Endothelial cell of umbilical vein (primary cell): Measurements from ENCODE around the gene RPP30. TPM values are rescaled to one million over a fixed set of nuclear protein-coding genes. Genes with fewer than 3 reads are reported as not detected.

Source experiments
- BruUV-seq: library from RNA; stranded (reverse); fragments of 400-500 nt; replicated peaks from 2 replicates; lab custom pipeline; 2021; lab: Mats Ljungman, UMichigan
- CTCF ChIA-PET: fragments of 300-600, 350-600 bp; sonication (Branson Sonifier 250); formaldehyde crosslinking; loops from one replicate; lab custom pipeline; 2021; ENCODE audit warnings: antibody characterized with exemption, inconsistent platforms; lab: Charles Lee
- POLR2A ChIA-PET: fragments of 300-600, 350-600 bp; sonication (Branson Sonifier 250); formaldehyde crosslinking; loops from one replicate; lab custom pipeline; 2021; ENCODE audit warnings: antibody characterized with exemption, inconsistent platforms; lab: Charles Lee
- DNase-seq: peaks from one replicate; pipeline ENCODE4 v3.0.0-alpha.2; 2011; ENCODE audit warnings: low read depth, low spot score
- FAIRE-seq: peaks from 2 replicates; lab custom pipeline; 2011; peaks lifted over from hg19 to GRCh38; lab: Jason Lieb, UNC
- H2AFZ ChIP-seq: 2 replicates; pipeline ENCODE4 v1.6.0; 2012; ENCODE audit warnings: low read depth, low read length, control low read depth, inconsistent platforms
- H3K27ac ChIP-seq: 2 replicates; pipeline ENCODE4 v1.5.1; 2011; ENCODE audit warnings: low read depth, mild to moderate bottlenecking, control low read depth, low read length, moderate library complexity; ENCODE audit not compliant: insufficient read depth
- H3K27me3 ChIP-seq, 2 experiments: 2 replicates each; pipeline versions ENCODE4 v1.6.0 to v1.6.1; 2011; ENCODE audit warnings: low read length in 2 of 2, mixed read lengths in 1 of 2; ENCODE audit not compliant: control insufficient read depth in 2 of 2, insufficient read depth in 2 of 2
- H3K36me3 ChIP-seq, 2 experiments: 2 replicates in 1 of 2; 3 replicates in 1 of 2; pipeline ENCODE4 v1.5.1; 2011; ENCODE audit warnings: low read length in 2 of 2, mild to moderate bottlenecking in 1 of 2, moderate library complexity in 1 of 2; ENCODE audit not compliant: control insufficient read depth in 2 of 2, insufficient read depth in 2 of 2; ENCODE audit errors: extremely low read depth in 1 of 2
- H3K4me1 ChIP-seq: 3 replicates; pipeline ENCODE4 v1.5.1; 2011; ENCODE audit warnings: mild to moderate bottlenecking, low read length; ENCODE audit not compliant: control insufficient read depth, insufficient read depth; ENCODE audit errors: extremely low read depth
- H3K4me2 ChIP-seq: 2 replicates; pipeline ENCODE4 v1.6.1; 2011; ENCODE audit warnings: low read length, control low read depth, mixed read lengths; ENCODE audit not compliant: insufficient read depth
- H3K4me3 ChIP-seq, 3 experiments: fragments of 200-600 bp in 1 of 3; sonication (generic), shearing (Covaris generic) in 1 of 3; replicated peaks in 1 of 3; 2 replicates each; pipeline ENCODE4 v1.5.1; 2011 to 2016; ENCODE audit warnings: control low read depth in 3 of 3, low read length in 3 of 3, mild to moderate bottlenecking in 2 of 3, inconsistent platforms in 1 of 3, low read depth in 1 of 3, moderate library complexity in 1 of 3; ENCODE audit not compliant: insufficient read depth in 1 of 3
- H3K79me2 ChIP-seq: 2 replicates; pipeline ENCODE4 v1.6.0; 2012; ENCODE audit warnings: low read length, inconsistent platforms; ENCODE audit not compliant: control insufficient read depth, insufficient read depth
- H3K9ac ChIP-seq: replicated peaks from 2 replicates; pipeline ENCODE3; 2011; ENCODE audit warnings: low read length, control low read depth; ENCODE audit not compliant: insufficient read depth; ENCODE audit errors: extremely low read depth
- H3K9me1 ChIP-seq: replicated peaks from 3 replicates; pipeline ENCODE4 v1.6.0; 2011; ENCODE audit warnings: mild to moderate bottlenecking, low read length; ENCODE audit not compliant: control insufficient read depth, insufficient read depth; ENCODE audit errors: extremely low read depth
- H3K9me3 ChIP-seq: replicated peaks from 2 replicates; pipeline ENCODE4 v1.5.1; 2012; ENCODE audit warnings: low read length, inconsistent platforms; ENCODE audit not compliant: control insufficient read depth, insufficient read depth
- H4K20me1 ChIP-seq: replicated peaks from 2 replicates; pipeline ENCODE3; 2011; ENCODE audit warnings: mild to moderate bottlenecking, low read length; ENCODE audit not compliant: control insufficient read depth, insufficient read depth; ENCODE audit errors: extremely low read depth
- EZH2 ChIP-seq: IDR thresholded peaks from 2 replicates; pipeline ENCODE4 v1.6.1; 2012; ENCODE audit warnings: borderline replicate concordance, low read depth, mild to moderate bottlenecking, moderate library complexity, low read length, inconsistent platforms; ENCODE audit not compliant: severe bottlenecking
- GATA2 ChIP-seq: IDR thresholded peaks from 2 replicates; pipeline ENCODE4 v1.7.0; 2011; ENCODE audit warnings: low read depth, mild to moderate bottlenecking, moderate library complexity, mixed read lengths, low read length; ENCODE audit not compliant: insufficient read length, insufficient read depth
- MYC ChIP-seq: IDR thresholded peaks from one replicate; pipeline ENCODE4 v1.6.1; 2011; ENCODE audit warnings: mild to moderate bottlenecking, low read depth, low read length
- POLR2A ChIP-seq: IDR thresholded peaks from 2 replicates; pipeline ENCODE4 v1.6.1; 2012; ENCODE audit warnings: low read depth, mild to moderate bottlenecking, control low read depth, low read length
- POLR2AphosphoS5 ChIP-seq: IDR thresholded peaks from 2 replicates; pipeline ENCODE4 v1.6.1; 2012; ENCODE audit warnings: low read depth, mild to moderate bottlenecking, control low read depth, low read length, moderate library complexity; ENCODE audit not compliant: insufficient read depth
- dilution Hi-C: fragments of 300-500 bp; cut with MboI; formaldehyde crosslinking; loops from one replicate; pipeline ENCODE4 v1.15.0; 2019; ENCODE audit warnings: low sequenced_read_pairs; ENCODE audit not compliant: extremely low pct_ligation_motif_present
- intact Hi-C: fragments of 100-400 bp; cut with micrococcal nuclease; formaldehyde crosslinking; loops from one replicate; pipeline ENCODE4 v1.10.0; 2022
- polyA plus RNA-seq, 4 experiments: library from polyadenylated mRNA; depleted of rRNA in 3 of 4; stranded (reverse) in 3 of 4; unstranded in 1 of 4; fragments of >200 nt; gene quantifications; 2 replicates each; pipeline versions ENCODE4 v1.2.1 to v1.2.3, GENCODE V29; 2011 to 2012; ENCODE audit warnings: missing spikeins in 1 of 4
- total RNA-seq: library from RNA; stranded (reverse); gene quantifications from 2 replicates; pipeline ENCODE4 v1.2.3, GENCODE V29; 2021
- TF ChIP-seq, protein P1 (sequence below), 2 donors: IDR thresholded peaks; 1 replicate in 1 of 2; 2 replicates in 1 of 2; pipeline ENCODE4 v1.5.1; 2011; ENCODE audit warnings: low read length in 2 of 2, mild to moderate bottlenecking in 2 of 2, moderate library complexity in 2 of 2, control low read depth in 1 of 2, inconsistent platforms in 1 of 2, low read depth in 1 of 2; ENCODE audit not compliant: insufficient read depth in 1 of 2; ENCODE audit errors: extremely low read depth in 1 of 2

The RPP30 gene
- total and polyA plus RNA-seq, 2 donors (not counting 3 experiments of a cell fraction or from before 2014, with no cell fraction given), result 21.1 to 47.8 TPM

DNA sequence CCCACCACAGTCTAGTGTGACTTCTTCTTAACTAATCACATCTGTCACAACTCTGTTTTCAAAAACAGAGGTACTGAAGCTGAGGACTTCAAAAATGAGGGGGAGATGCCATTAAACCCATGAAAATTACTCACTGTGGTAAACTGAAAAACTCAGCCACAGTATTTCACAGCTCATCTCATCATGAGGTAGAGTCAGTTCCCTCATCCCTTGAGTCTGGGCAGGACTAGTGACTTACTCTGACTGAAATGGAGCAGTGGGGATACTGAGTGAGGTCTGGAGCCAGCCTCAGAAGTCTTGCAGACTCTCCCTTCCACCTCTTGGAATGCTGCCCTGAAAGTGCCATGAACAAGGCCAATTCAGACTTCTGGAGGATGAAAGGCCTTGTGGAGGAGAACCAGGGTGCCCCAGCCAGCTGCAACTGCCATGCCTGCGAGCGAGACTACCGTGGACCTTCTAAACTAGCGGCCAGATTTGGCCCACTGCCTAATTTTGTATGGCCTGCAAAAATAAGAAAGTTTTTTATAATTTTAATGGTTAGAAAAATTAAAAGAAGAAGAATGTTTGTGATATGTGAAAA, 73.8 kb downstream of the RPP30 start:
- POLR2A ChIA-PET, result no interaction called here
- Histone ChIP-seq H3K36me3 (no peaks in the 10 kb centered on the region), H3K79me2 (no peaks in the 10 kb centered on the region), H3K4me1 (peaks cover 4% of the 10 kb centered on the region), H3K9ac (no peak overlapping the region), H2AFZ (no peak overlapping the region), H3K9me3 (no peaks in the 10 kb centered on the region), H3K27ac (no peak overlapping the region), H3K9me1 (no peaks in the 10 kb centered on the region), H4K20me1 (no peaks in the 10 kb centered on the region), H3K4me3 (no peak overlapping the region), H3K27me3 (no peaks in the 10 kb centered on the region), H3K4me2 (no peak overlapping the region)
- intact Hi-C loops, result no loop called here
- no TSS peak for BruUV-seq
- dilution Hi-C loops, result no loop called here
- TF ChIP-seq, protein P1, sequence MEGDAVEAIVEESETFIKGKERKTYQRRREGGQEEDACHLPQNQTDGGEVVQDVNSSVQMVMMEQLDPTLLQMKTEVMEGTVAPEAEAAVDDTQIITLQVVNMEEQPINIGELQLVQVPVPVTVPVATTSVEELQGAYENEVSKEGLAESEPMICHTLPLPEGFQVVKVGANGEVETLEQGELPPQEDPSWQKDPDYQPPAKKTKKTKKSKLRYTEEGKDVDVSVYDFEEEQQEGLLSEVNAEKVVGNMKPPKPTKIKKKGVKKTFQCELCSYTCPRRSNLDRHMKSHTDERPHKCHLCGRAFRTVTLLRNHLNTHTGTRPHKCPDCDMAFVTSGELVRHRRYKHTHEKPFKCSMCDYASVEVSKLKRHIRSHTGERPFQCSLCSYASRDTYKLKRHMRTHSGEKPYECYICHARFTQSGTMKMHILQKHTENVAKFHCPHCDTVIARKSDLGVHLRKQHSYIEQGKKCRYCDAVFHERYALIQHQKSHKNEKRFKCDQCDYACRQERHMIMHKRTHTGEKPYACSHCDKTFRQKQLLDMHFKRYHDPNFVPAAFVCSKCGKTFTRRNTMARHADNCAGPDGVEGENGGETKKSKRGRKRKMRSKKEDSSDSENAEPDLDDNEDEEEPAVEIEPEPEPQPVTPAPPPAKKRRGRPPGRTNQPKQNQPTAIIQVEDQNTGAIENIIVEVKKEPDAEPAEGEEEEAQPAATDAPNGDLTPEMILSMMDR (IDR thresholded peaks at IDR 0.05; ENCODE audit: extremely low read depth in 1 of 2, insufficient read depth in 1 of 2, low read depth in 1 of 2, low read length in 2 of 2), result no peak
- TF ChIP-seq POLR2AphosphoS5 (no peak), POLR2A (no peak), MYC (no peak), GATA2 (no peak), EZH2 (no peak)
- FAIRE-seq (no peak), DNase-seq (no peak)
- CTCF ChIA-PET, result interaction anchor here (2.4 kb wide), 1 partner anchor 15 kb away, joined by 7 read pairs; no protein-coding TSS in a partner anchor
